ENCODE measurements around the gene SLC29A1.

Gene SLC29A1

GRCh38 chr6:44269921-44270525 lies 46.6 kb downstream of the SLC29A1 start, which contains the start of gene TMEM151B:
Gene TMEM151B (plus strand): TSS chr6:44270450. CDS start chr6:44270743, 293 bp downstream.
- Histone ChIP-seq H3K4me3 (ENCODE audit: low read length) (peak within 1 kb of the TSS; percentile 50), H3K4me1 (ENCODE audit: control insufficient read depth, low read depth, low read length) (peaks cover 22% of the 10 kb centered on the region), H3K9ac (ENCODE audit: low read length) (no peak within 1 kb of the TSS), H3K27ac (ENCODE audit: low read length) (no peak within 1 kb of the TSS), H3K36me3 (ENCODE audit: control insufficient read depth, low read depth, low read length) (no peaks in the 10 kb centered on the region), H3K9me3 (ENCODE audit: control insufficient read depth, low read depth, low read length) (no peaks in the 10 kb centered on the region), H3K27me3 (ENCODE audit: control insufficient read depth, insufficient read depth, low read length) (peaks cover 13% of the 10 kb centered on the region)

- Histone ChIP-seq H3K4me3 (ENCODE audit: low read length) (peak overlapping the region; percentile 50), H3K4me1 (ENCODE audit: control insufficient read depth, low read depth, low read length) (peaks cover 22% of the 10 kb centered on the region), H3K27me3 (ENCODE audit: control insufficient read depth, insufficient read depth, low read length) (peaks cover 21% of the 10 kb centered on the region), H3K27ac (ENCODE audit: low read length) (no peak overlapping the region), H3K36me3 (ENCODE audit: control insufficient read depth, low read depth, low read length) (no peaks in the 10 kb centered on the region), H3K9me3 (ENCODE audit: control insufficient read depth, low read depth, low read length) (no peaks in the 10 kb centered on the region), H3K9ac (ENCODE audit: low read length) (no peak overlapping the region)
Measured at GRCh38 chr6:44270526-44271405, 47.4 kb downstream of the SLC29A1 start.

GRCh38 chr6:44271406-44271723 lies 48.0 kb downstream of the SLC29A1 start:
- Histone ChIP-seq H3K9ac (ENCODE audit: low read length) (no peak overlapping the region), H3K4me3 (ENCODE audit: low read length) (peak overlapping the region; percentile 50), H3K9me3 (ENCODE audit: control insufficient read depth, low read depth, low read length) (no peaks in the 10 kb centered on the region), H3K4me1 (ENCODE audit: control insufficient read depth, low read depth, low read length) (peaks cover 22% of the 10 kb centered on the region), H3K27ac (ENCODE audit: low read length) (no peak overlapping the region), H3K27me3 (ENCODE audit: control insufficient read depth, insufficient read depth, low read length) (peaks cover 27% of the 10 kb centered on the region), H3K36me3 (ENCODE audit: control insufficient read depth, low read depth, low read length) (no peaks in the 10 kb centered on the region)

- H3K9ac ChIP-seq (ENCODE audit: low read length): no peak overlapping the region
- no peaks in the 10 kb centered on the region for H3K9me3 ChIP-seq (ENCODE audit: control insufficient read depth, low read depth, low read length)
- H3K4me3 ChIP-seq (ENCODE audit: low read length): no peak overlapping the region
- no peaks in the 10 kb centered on the region for H3K36me3 ChIP-seq (ENCODE audit: control insufficient read depth, low read depth, low read length)
- no peak overlapping the region for H3K27ac ChIP-seq (ENCODE audit: low read length)
- peaks cover 22% of the 10 kb centered on the region for H3K4me1 ChIP-seq (ENCODE audit: control insufficient read depth, low read depth, low read length)
- H3K27me3 ChIP-seq (ENCODE audit: control insufficient read depth, insufficient read depth, low read length): peaks cover 32% of the 10 kb centered on the region
Measured at GRCh38 chr6:44271914-44272313, 48.5 kb downstream of the SLC29A1 start.

GRCh38 chr6:44272529-44272928 lies 49.1 kb downstream of the SLC29A1 start:
- H3K27me3 ChIP-seq (ENCODE audit: control insufficient read depth, insufficient read depth, low read length): peaks cover 38% of the 10 kb centered on the region

GRCh38 chr6:44272999-44273566 lies 49.7 kb downstream of the SLC29A1 start:
- Histone ChIP-seq H3K9ac (ENCODE audit: low read length) (no peak overlapping the region), H3K27ac (ENCODE audit: low read length) (no peak overlapping the region), H3K27me3 (ENCODE audit: control insufficient read depth, insufficient read depth, low read length) (peaks cover 39% of the 10 kb centered on the region), H3K9me3 (ENCODE audit: control insufficient read depth, low read depth, low read length) (no peaks in the 10 kb centered on the region), H3K4me1 (ENCODE audit: control insufficient read depth, low read depth, low read length) (peaks cover 22% of the 10 kb centered on the region), H3K36me3 (ENCODE audit: control insufficient read depth, low read depth, low read length) (no peaks in the 10 kb centered on the region), H3K4me3 (ENCODE audit: low read length) (no peak overlapping the region)

More at GRCh38 chr6:44272529-44272928, 49.1 kb downstream of the SLC29A1 start:
- Histone ChIP-seq H3K27ac (ENCODE audit: low read length) (no peak overlapping the region), H3K9ac (ENCODE audit: low read length) (no peak overlapping the region), H3K36me3 (ENCODE audit: control insufficient read depth, low read depth, low read length) (no peaks in the 10 kb centered on the region), H3K9me3 (ENCODE audit: control insufficient read depth, low read depth, low read length) (no peaks in the 10 kb centered on the region), H3K4me3 (ENCODE audit: low read length) (no peak overlapping the region), H3K4me1 (ENCODE audit: control insufficient read depth, low read depth, low read length) (peaks cover 22% of the 10 kb centered on the region)

GRCh38 chr6:44273617-44274016 lies 50.2 kb downstream of the SLC29A1 start:
- no peak overlapping the region for H3K27ac ChIP-seq (ENCODE audit: low read length)
- H3K9ac ChIP-seq (ENCODE audit: low read length): no peak overlapping the region
- H3K4me3 ChIP-seq (ENCODE audit: low read length): no peak overlapping the region
- H3K4me1 ChIP-seq (ENCODE audit: control insufficient read depth, low read depth, low read length): peaks cover 17% of the 10 kb centered on the region
- no peaks in the 10 kb centered on the region for H3K36me3 ChIP-seq (ENCODE audit: control insufficient read depth, low read depth, low read length)
- peaks cover 39% of the 10 kb centered on the region for H3K27me3 ChIP-seq (ENCODE audit: control insufficient read depth, insufficient read depth, low read length)
- no peaks in the 10 kb centered on the region for H3K9me3 ChIP-seq (ENCODE audit: control insufficient read depth, low read depth, low read length)

GRCh38 chr6:44275271-44275748 lies 51.9 kb downstream of the SLC29A1 start:
- Histone ChIP-seq H3K36me3 (ENCODE audit: control insufficient read depth, low read depth, low read length) (no peaks in the 10 kb centered on the region), H3K27ac (ENCODE audit: low read length) (no peak overlapping the region), H3K9me3 (ENCODE audit: control insufficient read depth, low read depth, low read length) (no peaks in the 10 kb centered on the region), H3K4me3 (ENCODE audit: low read length) (no peak overlapping the region), H3K27me3 (ENCODE audit: control insufficient read depth, insufficient read depth, low read length) (peaks cover 26% of the 10 kb centered on the region), H3K9ac (ENCODE audit: low read length) (no peak overlapping the region), H3K4me1 (ENCODE audit: control insufficient read depth, low read depth, low read length) (peaks cover 5% of the 10 kb centered on the region)

GRCh38 chr6:44275749-44276648 lies 52.6 kb downstream of the SLC29A1 start:
- Histone ChIP-seq H3K4me1 (ENCODE audit: control insufficient read depth, low read depth, low read length) (peaks cover 5% of the 10 kb centered on the region), H3K36me3 (ENCODE audit: control insufficient read depth, low read depth, low read length) (no peaks in the 10 kb centered on the region), H3K4me3 (ENCODE audit: low read length) (no peak overlapping the region), H3K9me3 (ENCODE audit: control insufficient read depth, low read depth, low read length) (no peaks in the 10 kb centered on the region), H3K27me3 (ENCODE audit: control insufficient read depth, insufficient read depth, low read length) (peaks cover 26% of the 10 kb centered on the region), H3K9ac (ENCODE audit: low read length) (no peak overlapping the region), H3K27ac (ENCODE audit: low read length) (no peak overlapping the region)

GRCh38 chr6:44276667-44277640 lies 53.6 kb downstream of the SLC29A1 start:
- H3K9ac ChIP-seq (ENCODE audit: low read length): no peak overlapping the region
- peaks cover 26% of the 10 kb centered on the region for H3K27me3 ChIP-seq (ENCODE audit: control insufficient read depth, insufficient read depth, low read length)
- H3K4me1 ChIP-seq (ENCODE audit: control insufficient read depth, low read depth, low read length): no peaks in the 10 kb centered on the region
- no peak overlapping the region for H3K4me3 ChIP-seq (ENCODE audit: low read length)
- no peaks in the 10 kb centered on the region for H3K36me3 ChIP-seq (ENCODE audit: control insufficient read depth, low read depth, low read length)
- H3K9me3 ChIP-seq (ENCODE audit: control insufficient read depth, low read depth, low read length): no peaks in the 10 kb centered on the region
- no peak overlapping the region for H3K27ac ChIP-seq (ENCODE audit: low read length)

Data from iPS-18a (cell line).